ENCODE results near the gene ARMC8. TPM values are rescaled to one million over a fixed set of nuclear protein-coding genes. Genes with fewer than 3 reads are reported as not detected.
A peak's percentile ranks its signal among the peaks of the same experiment; 100 is the strongest.

Gene ARMC8
- total and polyA plus RNA-seq, 3 donors from 2014 or later, result 39.5 to 57.2 (median 53.4) TPM

- H3K27ac ChIP-seq, result no peak overlapping the region
- H3K36me3 ChIP-seq (ENCODE audit: low read depth, missing control alignments), result no peaks in the 10 kb centered on the region
- DNase-seq, result no peak
- no peak overlapping the region for H3K4me3 ChIP-seq
- H3K9me3 ChIP-seq, result no peaks in the 10 kb centered on the region
- TF ChIP-seq POLR2A (IDR thresholded peaks at IDR 0.05) (no peak), CTCF (IDR thresholded peaks at IDR 0.05) (no peak)
- H3K27me3 ChIP-seq, result no peaks in the 10 kb centered on the region
- WGBS, 2 donors, result 60 to 74% methylated on average over 1 of the region's 1 CpG
- H3K4me1 ChIP-seq, result no peaks in the 10 kb centered on the region
- intact Hi-C loops (cut with DNase I; ENCODE audit: low total_unique reads), result no loop called here
Observed at GRCh38 chr3:138297876-138298275, 110.8 kb downstream of the ARMC8 start.

- WGBS, 2 donors, result 88 to 90% methylated on average over 2 of the region's 2 CpGs
- no peak overlapping the region for H3K27ac ChIP-seq
- no peak for TF ChIP-seq CTCF (IDR thresholded peaks at IDR 0.05)
- TF ChIP-seq POLR2A (IDR thresholded peaks at IDR 0.05), result no peak
Observed at GRCh38 chr3:138300647-138301046, 113.5 kb downstream of the ARMC8 start.

DNA sequence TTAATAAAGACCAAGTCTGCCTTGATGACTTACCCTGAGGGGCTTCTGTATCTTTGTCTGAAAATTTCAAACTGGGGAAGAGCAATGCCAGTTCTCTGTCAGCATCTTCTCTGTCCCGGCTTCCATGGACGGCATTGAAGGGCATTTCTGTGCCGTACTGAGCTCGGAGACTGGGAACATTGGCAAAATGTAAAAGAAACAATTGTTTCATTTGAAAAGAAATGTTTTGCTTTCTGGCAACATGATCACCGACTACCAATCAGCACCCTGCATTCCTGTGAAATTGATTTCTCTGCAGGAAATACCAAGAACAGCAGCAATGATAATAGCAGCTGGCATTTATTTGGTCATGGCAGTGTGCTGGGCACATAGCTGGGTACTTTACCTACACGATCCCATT is 116.4 kb downstream of the ARMC8 start:
- Histone ChIP-seq H3K4me3 (no peak overlapping the region), H3K36me3 (ENCODE audit: low read depth, missing control alignments) (no peaks in the 10 kb centered on the region), H3K9me3 (no peaks in the 10 kb centered on the region), H3K4me1 (peaks cover 8% of the 10 kb centered on the region), H3K27me3 (no peaks in the 10 kb centered on the region), H3K27ac (peak overlapping the region in 1 of 2 donors; percentile 42)
- peak; percentile 58 for DNase-seq
- intact Hi-C loops (cut with DNase I; ENCODE audit: low total_unique reads), result no loop called here
- no peak for TF ChIP-seq CTCF (IDR thresholded peaks at IDR 0.05)
- 56 to 57% methylated on average over 6 of the region's 6 CpGs for WGBS, 2 donors

More at GRCh38 chr3:138300647-138301046, 113.5 kb downstream of the ARMC8 start:
- Histone ChIP-seq H3K9me3 (no peaks in the 10 kb centered on the region), H3K27me3 (no peaks in the 10 kb centered on the region), H3K4me1 (peaks cover 8% of the 10 kb centered on the region), H3K4me3 (no peak overlapping the region), H3K36me3 (ENCODE audit: low read depth, missing control alignments) (no peaks in the 10 kb centered on the region)
- intact Hi-C loops (cut with DNase I; ENCODE audit: low total_unique reads), result no loop called here
- DNase-seq, result no peak

- Histone ChIP-seq H3K4me1 (peaks cover 8% of the 10 kb centered on the region), H3K36me3 (ENCODE audit: low read depth, missing control alignments) (no peaks in the 10 kb centered on the region), H3K9me3 (no peaks in the 10 kb centered on the region), H3K27ac (no peak overlapping the region), H3K27me3 (no peaks in the 10 kb centered on the region), H3K4me3 (no peak overlapping the region)
- DNase-seq, result no peak
- TF ChIP-seq POLR2A (IDR thresholded peaks at IDR 0.05), result no peak
- no peak for TF ChIP-seq CTCF (IDR thresholded peaks at IDR 0.05)
- intact Hi-C loops (cut with DNase I; ENCODE audit: low total_unique reads), result no loop called here
- WGBS, 2 donors, result 84 to 89% methylated on average over 5 of the region's 5 CpGs
Observed at GRCh38 chr3:138307899-138308298, 120.8 kb downstream of the ARMC8 start.

- Histone ChIP-seq H3K4me3 (no peak overlapping the region), H3K36me3 (ENCODE audit: low read depth, missing control alignments) (no peaks in the 10 kb centered on the region), H3K27ac (no peak overlapping the region), H3K4me1 (peaks cover 6% of the 10 kb centered on the region), H3K27me3 (no peaks in the 10 kb centered on the region), H3K9me3 (no peaks in the 10 kb centered on the region)
- TF ChIP-seq CTCF (IDR thresholded peaks at IDR 0.05), result no peak
- intact Hi-C loops (cut with DNase I; ENCODE audit: low total_unique reads), result no loop called here
- DNase-seq, result no peak
Observed at GRCh38 chr3:138308783-138309182, 121.7 kb downstream of the ARMC8 start.
